ENCODE results near the gene CCDC134. TPM values are rescaled to one million over a fixed set of nuclear protein-coding genes. Genes with fewer than 3 reads are reported as not detected.

CCDC134 gene
- total and polyA plus RNA-seq, 2 of the 13 experiments (the other 11 are each of a cell fraction or from before 2014, with no cell fraction given) = 4.8 to 17.4 TPM

DNA sequence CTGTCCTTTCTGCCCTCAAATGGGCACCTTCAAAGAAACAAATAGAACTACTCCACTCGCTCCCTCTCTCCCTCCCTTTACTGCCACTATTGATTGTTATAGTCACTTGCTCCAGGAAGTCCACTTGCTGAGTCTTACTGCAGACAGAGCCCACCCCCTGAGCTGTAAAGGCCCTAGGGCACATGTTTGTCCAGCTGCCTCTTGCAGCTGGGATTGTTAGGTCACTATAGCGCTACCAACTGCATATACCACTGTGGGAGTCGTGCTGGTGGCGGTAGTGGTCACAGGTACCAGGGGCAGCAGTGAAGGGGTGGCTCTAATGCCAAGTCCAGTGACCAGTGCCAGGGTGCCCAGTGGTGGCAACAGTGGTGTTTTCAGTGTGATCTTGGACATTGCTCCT, 28.0 kb downstream of the CCDC134 start:
- Histone ChIP-seq H4K20me1 (ENCODE audit: insufficient read depth, low read length) (no peaks in the 10 kb centered on the region), H3K9me3 (ENCODE audit: low read length) (no peaks in the 10 kb centered on the region), H3K79me2 (ENCODE audit: insufficient read depth, low read length) (peaks cover 7% of the 10 kb centered on the region), H3K36me3 (replicated peaks in 1 of 2; ENCODE audit: control insufficient read depth in 1 of 2, insufficient read depth in 2 of 2, low read length in 2 of 2) (peaks cover 0 to 17% of the 10 kb centered on the region in 2 experiments; a peak in 1 of 5 replicates), H3K27me3 (ENCODE audit: control insufficient read depth in 1 of 2, insufficient read depth in 2 of 2, low read length in 2 of 2) (no peaks in the 10 kb centered on the region; a peak in 1 of 5 replicates), H3K4me1 (ENCODE audit: insufficient read depth, low read length) (peaks cover 24% of the 10 kb centered on the region), H3K9ac (ENCODE audit: insufficient read depth, low read depth, low read length) (no peak overlapping the region), H3K4me3 (replicated peaks in 1 of 3; ENCODE audit: insufficient read depth in 1 of 3, low read depth in 2 of 3, low read length in 3 of 3) (no peak overlapping the region), H3K27ac (ENCODE audit: extremely low read length, insufficient read depth, low read length) (peak overlapping the region; percentile 11), H2AFZ (ENCODE audit: low read length) (no peak overlapping the region), H3K4me2 (ENCODE audit: low read depth, low read length) (no peak overlapping the region)
- intact Hi-C loops (cut with micrococcal nuclease; ENCODE audit: unreplicated experiment) (no loop called here), in situ Hi-C loops (cut with HindIII; ENCODE audit: extremely low pct_ligation_motif_present, low pct_unique_long_range_greater_than_20kb) (no loop called here)
- WGBS (ENCODE audit: low lambda C conversion rate) = 84% methylated on average over 2 of the region's 4 CpGs
- no TSS peak for BruUV-seq (replicated peaks)
- ChIA-PET POLR2A (interaction anchor here (3.1 kb wide), 1 partner anchor 29 kb away, joined by 13 read pairs; the partner anchor contains the start of gene CCDC134), CTCF (ENCODE audit: low intra/inter-chr PET ratio, low total read pairs) (no interaction called here)
- ATAC-seq (no peak), DNase-seq (ENCODE audit: low spot score) (no peak), FAIRE-seq (no peak)
- TF ChIP-seq GATAD2A (CRISPR knock-in tag; IDR thresholded peaks at IDR 0.05) (peak; percentile 24; the same call in 1 of the 2 replicates), ARNTL (CRISPR knock-in tag; IDR thresholded peaks at IDR 0.05) (0 out of 2 replicates have a peak, but pooled peaks have one; percentile 59), TCF7 (IDR thresholded peaks at IDR 0.05; ENCODE audit: low read depth) (no peak), ZNF282 (IDR thresholded peaks at IDR 0.05; ENCODE audit: partially characterized antibody) (no peak), NR2F1 (CRISPR knock-in tag; IDR thresholded peaks at IDR 0.05) (no peak), ZFX (CRISPR knock-in tag; IDR thresholded peaks at IDR 0.05; ENCODE audit: low read depth) (peak; percentile 16; the same call in 1 of the 2 replicates), MTA1 (CRISPR knock-in tag; IDR thresholded peaks at IDR 0.05; ENCODE audit: borderline replicate concordance) (0 out of 2 replicates have a peak, but pooled peaks have one; percentile 41), ZNF556 (CRISPR knock-in tag; IDR thresholded peaks at IDR 0.05; ENCODE audit: borderline replicate concordance) (0 out of 2 replicates have a peak, but pooled peaks have one; percentile 31)
- TF ChIP-seq, protein P1, sequence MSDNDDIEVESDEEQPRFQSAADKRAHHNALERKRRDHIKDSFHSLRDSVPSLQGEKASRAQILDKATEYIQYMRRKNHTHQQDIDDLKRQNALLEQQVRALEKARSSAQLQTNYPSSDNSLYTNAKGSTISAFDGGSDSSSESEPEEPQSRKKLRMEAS (IDR thresholded peaks at IDR 0.05) = peak; percentile 17; the same call in 1 of the 2 replicates
- TF ChIP-seq, protein P2, sequence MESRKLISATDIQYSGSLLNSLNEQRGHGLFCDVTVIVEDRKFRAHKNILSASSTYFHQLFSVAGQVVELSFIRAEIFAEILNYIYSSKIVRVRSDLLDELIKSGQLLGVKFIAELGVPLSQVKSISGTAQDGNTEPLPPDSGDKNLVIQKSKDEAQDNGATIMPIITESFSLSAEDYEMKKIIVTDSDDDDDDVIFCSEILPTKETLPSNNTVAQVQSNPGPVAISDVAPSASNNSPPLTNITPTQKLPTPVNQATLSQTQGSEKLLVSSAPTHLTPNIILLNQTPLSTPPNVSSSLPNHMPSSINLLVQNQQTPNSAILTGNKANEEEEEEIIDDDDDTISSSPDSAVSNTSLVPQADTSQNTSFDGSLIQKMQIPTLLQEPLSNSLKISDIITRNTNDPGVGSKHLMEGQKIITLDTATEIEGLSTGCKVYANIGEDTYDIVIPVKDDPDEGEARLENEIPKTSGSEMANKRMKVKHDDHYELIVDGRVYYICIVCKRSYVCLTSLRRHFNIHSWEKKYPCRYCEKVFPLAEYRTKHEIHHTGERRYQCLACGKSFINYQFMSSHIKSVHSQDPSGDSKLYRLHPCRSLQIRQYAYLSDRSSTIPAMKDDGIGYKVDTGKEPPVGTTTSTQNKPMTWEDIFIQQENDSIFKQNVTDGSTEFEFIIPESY (CRISPR knock-in tag; IDR thresholded peaks at IDR 0.05) = peak; percentile 97
- TF ChIP-seq, protein P3, sequence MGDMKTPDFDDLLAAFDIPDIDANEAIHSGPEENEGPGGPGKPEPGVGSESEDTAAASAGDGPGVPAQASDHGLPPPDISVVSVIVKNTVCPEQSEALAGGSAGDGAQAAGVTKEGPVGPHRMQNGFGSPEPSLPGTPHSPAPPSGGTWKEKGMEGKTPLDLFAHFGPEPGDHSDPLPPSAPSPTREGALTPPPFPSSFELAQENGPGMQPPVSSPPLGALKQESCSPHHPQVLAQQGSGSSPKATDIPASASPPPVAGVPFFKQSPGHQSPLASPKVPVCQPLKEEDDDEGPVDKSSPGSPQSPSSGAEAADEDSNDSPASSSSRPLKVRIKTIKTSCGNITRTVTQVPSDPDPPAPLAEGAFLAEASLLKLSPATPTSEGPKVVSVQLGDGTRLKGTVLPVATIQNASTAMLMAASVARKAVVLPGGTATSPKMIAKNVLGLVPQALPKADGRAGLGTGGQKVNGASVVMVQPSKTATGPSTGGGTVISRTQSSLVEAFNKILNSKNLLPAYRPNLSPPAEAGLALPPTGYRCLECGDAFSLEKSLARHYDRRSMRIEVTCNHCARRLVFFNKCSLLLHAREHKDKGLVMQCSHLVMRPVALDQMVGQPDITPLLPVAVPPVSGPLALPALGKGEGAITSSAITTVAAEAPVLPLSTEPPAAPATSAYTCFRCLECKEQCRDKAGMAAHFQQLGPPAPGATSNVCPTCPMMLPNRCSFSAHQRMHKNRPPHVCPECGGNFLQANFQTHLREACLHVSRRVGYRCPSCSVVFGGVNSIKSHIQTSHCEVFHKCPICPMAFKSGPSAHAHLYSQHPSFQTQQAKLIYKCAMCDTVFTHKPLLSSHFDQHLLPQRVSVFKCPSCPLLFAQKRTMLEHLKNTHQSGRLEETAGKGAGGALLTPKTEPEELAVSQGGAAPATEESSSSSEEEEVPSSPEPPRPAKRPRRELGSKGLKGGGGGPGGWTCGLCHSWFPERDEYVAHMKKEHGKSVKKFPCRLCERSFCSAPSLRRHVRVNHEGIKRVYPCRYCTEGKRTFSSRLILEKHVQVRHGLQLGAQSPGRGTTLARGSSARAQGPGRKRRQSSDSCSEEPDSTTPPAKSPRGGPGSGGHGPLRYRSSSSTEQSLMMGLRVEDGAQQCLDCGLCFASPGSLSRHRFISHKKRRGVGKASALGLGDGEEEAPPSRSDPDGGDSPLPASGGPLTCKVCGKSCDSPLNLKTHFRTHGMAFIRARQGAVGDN (CRISPR knock-in tag; IDR thresholded peaks at IDR 0.05) = peak; percentile 55
- TF ChIP-seq, protein P4, sequence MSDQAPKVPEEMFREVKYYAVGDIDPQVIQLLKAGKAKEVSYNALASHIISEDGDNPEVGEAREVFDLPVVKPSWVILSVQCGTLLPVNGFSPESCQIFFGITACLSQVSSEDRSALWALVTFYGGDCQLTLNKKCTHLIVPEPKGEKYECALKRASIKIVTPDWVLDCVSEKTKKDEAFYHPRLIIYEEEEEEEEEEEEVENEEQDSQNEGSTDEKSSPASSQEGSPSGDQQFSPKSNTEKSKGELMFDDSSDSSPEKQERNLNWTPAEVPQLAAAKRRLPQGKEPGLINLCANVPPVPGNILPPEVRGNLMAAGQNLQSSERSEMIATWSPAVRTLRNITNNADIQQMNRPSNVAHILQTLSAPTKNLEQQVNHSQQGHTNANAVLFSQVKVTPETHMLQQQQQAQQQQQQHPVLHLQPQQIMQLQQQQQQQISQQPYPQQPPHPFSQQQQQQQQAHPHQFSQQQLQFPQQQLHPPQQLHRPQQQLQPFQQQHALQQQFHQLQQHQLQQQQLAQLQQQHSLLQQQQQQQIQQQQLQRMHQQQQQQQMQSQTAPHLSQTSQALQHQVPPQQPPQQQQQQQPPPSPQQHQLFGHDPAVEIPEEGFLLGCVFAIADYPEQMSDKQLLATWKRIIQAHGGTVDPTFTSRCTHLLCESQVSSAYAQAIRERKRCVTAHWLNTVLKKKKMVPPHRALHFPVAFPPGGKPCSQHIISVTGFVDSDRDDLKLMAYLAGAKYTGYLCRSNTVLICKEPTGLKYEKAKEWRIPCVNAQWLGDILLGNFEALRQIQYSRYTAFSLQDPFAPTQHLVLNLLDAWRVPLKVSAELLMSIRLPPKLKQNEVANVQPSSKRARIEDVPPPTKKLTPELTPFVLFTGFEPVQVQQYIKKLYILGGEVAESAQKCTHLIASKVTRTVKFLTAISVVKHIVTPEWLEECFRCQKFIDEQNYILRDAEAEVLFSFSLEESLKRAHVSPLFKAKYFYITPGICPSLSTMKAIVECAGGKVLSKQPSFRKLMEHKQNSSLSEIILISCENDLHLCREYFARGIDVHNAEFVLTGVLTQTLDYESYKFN (CRISPR knock-in tag; conservative IDR thresholded peaks at IDR 0.05) = 0 out of 2 replicates have a peak, but pooled peaks have one; percentile 24
- TF ChIP-seq, protein P5, sequence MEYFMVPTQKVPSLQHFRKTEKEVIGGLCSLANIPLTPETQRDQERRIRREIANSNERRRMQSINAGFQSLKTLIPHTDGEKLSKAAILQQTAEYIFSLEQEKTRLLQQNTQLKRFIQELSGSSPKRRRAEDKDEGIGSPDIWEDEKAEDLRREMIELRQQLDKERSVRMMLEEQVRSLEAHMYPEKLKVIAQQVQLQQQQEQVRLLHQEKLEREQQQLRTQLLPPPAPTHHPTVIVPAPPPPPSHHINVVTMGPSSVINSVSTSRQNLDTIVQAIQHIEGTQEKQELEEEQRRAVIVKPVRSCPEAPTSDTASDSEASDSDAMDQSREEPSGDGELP (IDR thresholded peaks at IDR 0.05; ENCODE audit: borderline replicate concordance, low read depth) = peak; percentile 73
